ELR (cell line): Measurements from ENCODE around the gene ATP2B3.

Experiments used
- DNase-seq: peaks from one replicate; pipeline ENCODE4 v3.0.0-alpha.2; 2015; ENCODE audit warnings: low read depth

The ATP2B3 gene

DNA sequence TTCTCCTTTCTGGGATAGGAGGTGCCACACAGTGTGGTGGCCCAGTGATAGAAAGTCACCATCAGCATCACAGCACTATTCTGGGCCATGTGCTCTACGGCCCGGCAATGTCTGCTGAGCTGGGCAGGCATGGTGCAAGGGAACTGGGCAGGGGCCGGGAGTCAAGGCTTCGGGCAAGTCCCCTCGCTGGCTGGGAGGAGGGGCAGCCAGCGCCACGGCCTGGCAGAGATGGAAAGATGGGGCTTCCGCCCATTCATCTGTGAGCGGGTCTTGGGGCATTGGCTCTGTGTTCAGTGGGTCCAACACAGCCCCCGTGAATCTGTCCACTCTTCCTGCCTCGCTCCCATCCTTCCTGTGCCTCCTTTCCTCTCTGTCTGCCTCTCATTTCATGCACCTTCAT is 7.1 kb upstream of the ATP2B3 start:
- no peak for DNase-seq

DNA sequence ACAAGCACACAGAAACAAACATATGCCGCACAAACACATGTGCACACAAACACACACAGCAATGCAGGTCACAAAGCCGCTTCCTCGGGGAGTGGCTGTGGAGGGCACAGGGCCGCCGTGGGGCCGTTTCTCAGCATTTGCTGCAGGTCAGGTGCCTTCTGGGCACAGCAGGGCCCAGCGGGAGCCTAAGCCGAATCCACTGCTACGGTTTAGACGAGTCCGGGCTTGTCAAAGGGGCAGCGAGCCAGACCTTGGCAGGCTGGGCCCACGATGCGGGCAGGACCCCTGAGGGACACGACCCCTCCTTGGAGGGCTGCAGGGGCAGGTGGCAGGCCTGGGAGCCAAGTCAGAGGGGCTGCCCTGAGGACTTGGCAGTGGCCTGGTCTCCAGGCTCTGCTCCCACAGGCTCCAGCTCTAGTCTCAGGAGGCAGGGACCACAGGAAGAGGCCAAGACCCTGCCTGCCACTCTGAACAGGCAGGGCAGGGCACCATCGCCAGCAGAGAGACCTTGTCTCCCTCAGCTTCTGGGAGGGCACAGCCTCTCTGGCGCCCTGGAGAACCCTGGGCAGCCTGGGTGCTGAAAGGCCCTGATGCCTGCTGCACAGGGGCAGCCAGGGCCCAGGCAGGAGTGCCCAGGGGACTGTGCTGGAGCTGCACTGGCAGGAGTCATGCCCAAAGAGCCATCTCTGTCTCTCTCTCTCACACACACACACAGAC is 5.5 kb upstream of the ATP2B3 start:
- DNase-seq: no peak

DNA sequence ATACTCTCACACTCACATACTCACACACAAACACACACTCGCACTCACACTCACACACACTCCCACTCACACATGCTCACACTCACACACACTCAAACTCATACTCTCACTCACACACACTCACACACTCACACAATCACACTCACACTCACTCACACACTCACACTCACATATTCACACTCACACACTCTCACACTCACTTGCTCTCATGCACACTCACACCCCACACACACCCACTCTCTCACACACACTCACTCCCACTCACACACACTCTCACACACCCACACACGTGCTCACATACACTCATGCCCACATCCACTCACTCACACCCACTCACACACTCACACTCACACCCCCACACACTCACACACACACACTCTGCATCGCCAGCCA is 4.9 kb upstream of the ATP2B3 start:
- no peak for DNase-seq

GRCh38 chrX:153513265-153513664 is 4.2 kb upstream of the ATP2B3 start:
- no peak for DNase-seq

DNA sequence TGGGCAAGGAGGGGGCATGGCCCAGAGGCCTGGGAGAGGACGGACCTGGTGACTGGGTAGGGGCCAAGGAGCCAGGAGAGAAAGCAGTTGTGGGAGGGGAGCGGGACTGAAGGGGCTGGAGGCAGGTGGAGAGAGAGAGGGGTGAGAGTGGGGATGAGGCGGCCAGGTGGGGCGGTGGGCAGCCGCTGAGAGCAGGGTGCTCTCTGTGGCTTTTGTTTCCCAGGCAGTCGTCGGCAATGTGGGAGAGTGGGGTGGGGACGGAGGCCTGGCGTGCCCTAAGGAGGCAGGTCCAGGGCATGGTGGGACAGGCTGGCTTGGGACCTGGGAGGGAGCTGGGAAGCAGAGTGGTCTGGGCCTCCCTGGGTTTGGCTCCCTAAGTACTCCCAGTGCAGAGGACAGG is 3.2 kb upstream of the ATP2B3 start:
- no peak for DNase-seq

- DNase-seq: no peak
Measured at GRCh38 chrX:153515435-153515834, 2.0 kb upstream of the ATP2B3 start.

DNA sequence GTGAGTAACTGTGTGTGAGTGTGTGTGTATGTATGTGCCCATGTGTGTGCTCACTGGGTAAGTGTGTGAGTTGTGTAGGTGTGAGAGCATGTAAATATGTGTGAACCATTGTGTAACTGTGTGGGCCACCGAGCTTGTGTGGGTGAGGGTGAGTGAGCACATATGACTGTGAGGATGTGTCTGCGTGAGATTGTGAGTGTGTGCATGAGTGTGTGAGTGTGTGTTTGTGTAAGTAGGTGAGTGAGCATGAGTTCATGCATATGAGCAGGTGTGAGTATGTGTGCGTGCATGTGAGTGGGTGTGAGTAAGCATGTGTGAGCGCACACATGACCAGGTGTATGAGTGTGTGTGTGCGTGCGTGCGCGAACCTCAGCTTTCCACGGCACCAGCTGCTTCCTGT is 1.4 kb upstream of the ATP2B3 start:
- no peak for DNase-seq

DNA sequence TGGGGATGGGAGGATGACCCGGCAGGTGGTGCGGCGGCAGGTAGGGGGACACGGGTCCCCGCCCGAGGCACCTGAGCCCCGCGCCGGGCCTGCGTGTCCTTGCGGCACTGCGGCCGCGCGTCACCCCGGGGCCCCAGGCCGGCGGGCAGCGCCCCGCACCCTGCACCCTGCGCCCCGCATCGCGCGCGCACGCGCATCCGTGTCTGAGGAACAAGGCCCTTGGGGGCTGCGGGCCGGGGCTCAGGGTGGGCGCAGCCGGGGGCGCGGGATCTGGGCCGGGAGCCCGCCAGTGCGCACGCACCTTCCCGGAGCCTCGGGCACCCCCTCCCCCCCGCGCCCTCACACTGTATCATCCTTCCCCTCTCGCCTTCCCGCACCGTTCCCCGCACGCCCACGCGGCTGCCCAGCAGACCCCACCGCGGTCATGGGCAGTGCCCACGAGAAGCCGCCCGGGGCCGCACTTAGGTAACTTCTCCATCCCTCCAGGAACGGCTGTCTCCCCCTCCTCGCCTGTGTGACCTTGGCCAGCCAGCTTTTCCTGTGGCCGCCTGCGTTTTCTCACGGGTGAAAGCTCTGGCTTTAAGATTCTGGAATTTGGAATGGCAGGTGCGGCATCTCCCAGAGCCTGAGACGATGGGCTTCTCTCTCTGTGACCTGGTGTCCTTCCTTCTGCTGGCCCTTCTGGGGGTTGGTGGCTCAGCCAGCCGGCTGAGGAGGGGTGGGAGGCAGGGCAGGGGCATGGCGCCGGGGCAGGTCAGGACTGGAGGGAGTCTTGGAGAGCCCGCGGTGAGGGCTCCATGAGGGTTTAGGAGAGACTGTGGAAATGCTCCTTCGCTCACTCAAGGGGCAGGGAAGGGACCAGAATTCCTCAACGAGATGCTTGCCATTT is 748 bp downstream of the ATP2B3 start:
- DNase-seq: no peak

DNA sequence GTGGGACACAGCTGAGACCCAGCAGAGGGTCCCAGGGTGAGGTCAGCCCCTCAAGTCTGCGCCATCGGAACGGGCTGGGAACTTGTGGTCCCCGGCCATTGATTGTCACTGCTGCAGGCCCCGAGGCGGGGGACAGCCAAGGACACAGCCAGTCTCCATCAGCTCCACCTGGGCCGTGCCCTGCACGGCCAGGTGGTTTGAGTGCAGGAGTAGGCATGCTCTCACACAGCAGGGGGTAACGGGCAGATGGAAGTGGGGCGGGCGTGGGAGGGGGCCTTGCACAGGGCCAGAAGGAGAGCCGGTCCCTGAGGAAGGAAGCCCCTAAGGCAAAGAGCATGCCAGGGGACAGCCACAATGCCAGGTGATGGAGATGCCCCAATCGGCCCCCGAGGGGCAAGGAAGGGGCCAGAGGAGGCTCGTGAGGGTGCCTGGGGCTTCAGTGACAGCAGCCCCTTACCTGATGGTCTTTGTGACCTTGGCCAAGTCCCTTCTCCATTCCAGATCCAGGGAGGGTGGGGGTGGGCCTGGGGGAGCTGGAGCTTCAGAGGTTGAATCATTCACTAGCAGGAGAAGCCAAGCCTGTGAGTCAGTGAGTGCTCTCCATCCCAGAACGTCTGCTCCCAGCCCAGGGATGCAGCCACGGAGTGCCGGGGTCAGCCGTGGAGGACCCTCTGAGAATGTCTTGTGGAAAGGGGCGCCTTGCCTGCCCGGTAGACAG is 2.3 kb downstream of the ATP2B3 start:
- peak; percentile 59 for DNase-seq

GRCh38 chrX:153520287-153520917 is 3.0 kb downstream of the ATP2B3 start:
- no peak for DNase-seq

GRCh38 chrX:153521034-153521433 is 3.6 kb downstream of the ATP2B3 start:
- no peak for DNase-seq

DNA sequence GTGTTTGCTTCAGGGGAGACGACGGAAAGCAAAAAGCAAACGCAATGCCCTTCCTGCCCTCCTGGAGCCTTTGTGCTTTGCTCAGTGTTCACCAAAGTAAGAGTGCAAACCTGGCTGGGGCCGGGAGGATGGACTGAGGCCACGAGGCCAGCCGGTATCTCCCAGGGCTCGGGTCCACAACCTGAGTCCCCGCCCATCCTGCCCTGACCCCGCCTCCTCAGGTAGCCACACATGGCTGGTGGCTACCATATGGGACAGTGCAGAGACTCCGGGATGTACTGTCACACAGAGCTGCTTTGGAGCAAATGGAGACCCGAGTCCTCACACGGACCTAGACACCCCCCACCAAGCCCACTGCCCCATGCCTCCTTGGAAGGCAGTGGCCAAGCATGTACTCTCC is 4.8 kb downstream of the ATP2B3 start:
- DNase-seq: no peak

DNA sequence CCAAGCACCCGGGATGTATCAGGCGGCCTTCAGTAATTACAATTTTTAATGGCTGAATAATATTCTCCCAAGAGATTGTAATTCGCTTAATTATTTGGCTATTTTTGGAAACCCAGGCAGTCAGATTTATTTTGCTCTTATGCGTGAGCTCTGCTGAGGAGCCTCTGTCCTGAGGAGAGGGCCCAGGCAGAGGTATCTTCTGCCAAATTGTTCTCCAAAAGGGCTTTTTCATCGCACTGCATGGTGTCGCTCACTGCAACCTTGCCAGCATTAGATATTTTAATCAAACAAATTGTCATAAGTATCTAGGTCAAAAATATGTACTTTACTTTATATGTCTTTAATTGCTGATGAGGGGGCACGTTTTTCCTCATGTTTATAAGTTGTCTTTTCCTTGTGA is 5.8 kb downstream of the ATP2B3 start:
- DNase-seq: no peak

GRCh38 chrX:153524234-153524633 is 6.8 kb downstream of the ATP2B3 start:
- no peak for DNase-seq

DNA sequence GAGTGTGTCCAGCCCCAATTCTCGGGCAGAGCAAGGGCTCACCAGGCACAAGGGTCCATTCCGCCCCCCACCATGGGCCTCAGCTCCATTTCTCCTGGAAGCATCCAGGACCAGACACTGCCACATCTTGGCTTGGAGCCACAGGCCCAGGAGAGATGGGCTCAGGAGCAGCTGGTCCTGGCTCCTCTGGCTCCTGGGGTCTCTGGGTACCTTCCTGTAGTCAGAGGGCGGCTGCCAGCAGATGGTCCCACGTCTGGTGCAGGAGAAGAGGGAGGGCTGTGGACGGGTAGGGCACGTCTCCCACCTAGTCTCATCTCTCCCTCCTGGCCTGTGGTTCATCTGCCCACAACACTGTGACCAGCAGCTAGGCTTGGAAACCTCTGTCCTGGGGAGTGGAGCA is 8.0 kb downstream of the ATP2B3 start:
- no peak for DNase-seq

- no peak for DNase-seq
Measured at GRCh38 chrX:153526042-153526441, 8.6 kb downstream of the ATP2B3 start.

- DNase-seq: no peak
Measured at GRCh38 chrX:153526801-153527200, 9.4 kb downstream of the ATP2B3 start.

DNA sequence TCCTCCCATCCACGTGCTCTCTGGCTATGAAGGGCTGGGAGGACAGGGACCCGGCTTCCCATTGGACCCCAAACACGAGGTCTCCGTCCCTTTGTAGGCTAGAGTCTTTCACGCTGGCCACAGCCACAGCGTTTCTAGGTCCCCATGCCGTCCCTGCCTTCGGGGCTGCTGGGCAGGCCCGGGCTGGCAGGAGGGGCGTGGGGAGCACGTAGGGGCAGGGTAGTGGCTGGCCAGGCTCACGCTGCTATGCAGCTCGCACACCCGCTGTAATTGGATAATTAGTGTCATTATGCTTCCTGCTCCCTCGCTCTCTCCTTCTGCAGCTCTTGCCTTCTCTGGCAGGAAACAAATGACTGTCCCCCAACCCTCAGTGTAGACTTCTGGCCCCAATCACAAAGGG is 9.8 kb downstream of the ATP2B3 start:
- no peak for DNase-seq

- no peak for DNase-seq
Measured at GRCh38 chrX:153530411-153531129, 13.1 kb downstream of the ATP2B3 start.

DNA sequence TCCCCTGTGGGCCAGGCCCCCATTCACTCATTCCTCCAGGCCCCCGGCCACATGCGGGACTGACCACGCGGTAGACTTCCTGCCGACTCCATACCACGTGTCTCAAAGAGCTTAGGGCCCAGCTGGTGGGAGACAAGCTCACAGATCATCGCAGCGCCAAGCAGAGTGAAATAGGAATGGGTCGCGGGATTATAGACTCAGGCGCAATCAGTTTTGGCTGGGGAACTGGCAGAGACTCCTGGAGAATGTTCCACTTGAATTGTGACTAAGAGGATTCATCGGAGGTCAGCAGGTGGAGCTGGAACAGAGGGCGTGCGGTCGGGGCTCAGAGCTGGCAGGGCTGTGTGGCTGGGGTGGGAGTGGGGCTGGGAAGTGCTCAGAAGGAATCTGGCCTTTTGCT is 15.6 kb downstream of the ATP2B3 start:
- no peak for DNase-seq

DNA sequence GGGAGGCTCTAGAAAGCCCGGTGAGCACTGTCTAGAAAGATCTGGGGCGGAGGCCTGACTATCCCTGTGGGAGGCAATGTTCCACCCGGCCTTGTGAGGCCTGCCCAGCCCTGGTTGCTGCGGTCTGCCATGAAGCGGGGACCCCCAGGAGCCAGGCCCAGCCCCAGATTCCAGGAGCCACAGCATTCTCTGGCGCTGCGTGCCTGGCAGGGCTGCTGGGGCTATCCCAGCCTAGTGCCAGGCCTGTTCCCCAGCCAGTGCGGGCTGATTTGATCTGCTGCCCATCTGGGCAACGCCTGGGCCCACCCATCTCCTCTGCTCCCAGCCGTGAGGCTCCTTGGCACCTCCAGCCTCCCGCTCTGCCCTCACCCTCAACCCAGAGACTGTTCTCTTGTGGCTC is 19.6 kb downstream of the ATP2B3 start:
- no peak for DNase-seq
